ENCODE data around the gene RIC1.

The RIC1 gene

GRCh38 chr9:5735072-5735471 lies 106.2 kb downstream of the RIC1 start:
- DNase-seq (ENCODE audit: extremely low spot score): no peak
- TF ChIP-seq CTBP1 (IDR thresholded peaks at IDR 0.05; ENCODE audit: borderline replicate concordance) (no peak), SP1 (IDR thresholded peaks at IDR 0.05) (no peak), FOXK2 (IDR thresholded peaks at IDR 0.05) (no peak), TARDBP (IDR thresholded peaks at IDR 0.05) (no peak), HDGF (IDR thresholded peaks at IDR 0.05; ENCODE audit: borderline replicate concordance) (no peak), L3MBTL2 (conservative IDR thresholded peaks at IDR 0.05) (no peak), PKNOX1 (IDR thresholded peaks at IDR 0.05) (no peak), LEF1 (IDR thresholded peaks at IDR 0.05; ENCODE audit: borderline replicate concordance) (no peak), NFRKB (IDR thresholded peaks at IDR 0.05) (no peak), ARNT (IDR thresholded peaks at IDR 0.05) (no peak)
- ChIA-PET CTCF (no interaction called here), POLR2A (no interaction called here)

GRCh38 chr9:5736563-5737346 lies 107.8 kb downstream of the RIC1 start:
- CTCF ChIA-PET: no interaction called here
- no peak for TF ChIP-seq LEF1 (IDR thresholded peaks at IDR 0.05; ENCODE audit: borderline replicate concordance)
- TF ChIP-seq L3MBTL2 (conservative IDR thresholded peaks at IDR 0.05): no peak
- no peak for TF ChIP-seq FOXK2 (IDR thresholded peaks at IDR 0.05)
- TF ChIP-seq HDGF (IDR thresholded peaks at IDR 0.05; ENCODE audit: borderline replicate concordance): no peak
- TF ChIP-seq CTBP1 (IDR thresholded peaks at IDR 0.05; ENCODE audit: borderline replicate concordance): no peak
- no peak for TF ChIP-seq PKNOX1 (IDR thresholded peaks at IDR 0.05)
- no peak for TF ChIP-seq ELF4 (IDR thresholded peaks at IDR 0.05)
- TF ChIP-seq ARNT (IDR thresholded peaks at IDR 0.05): no peak
- no peak for TF ChIP-seq TARDBP (IDR thresholded peaks at IDR 0.05)
- POLR2A ChIA-PET: no interaction called here
- DNase-seq (ENCODE audit: extremely low spot score): no peak

GRCh38 chr9:5743109-5743508 lies 114.2 kb downstream of the RIC1 start:
- no peak for DNase-seq (ENCODE audit: extremely low spot score)
- ChIA-PET CTCF (interaction anchor here (0.7 kb wide), 1 partner anchor 344 kb away, joined by 8 read pairs; no protein-coding TSS in a partner anchor), POLR2A (no interaction called here)
- TF ChIP-seq NFRKB (IDR thresholded peaks at IDR 0.05) (no peak), HDGF (IDR thresholded peaks at IDR 0.05; ENCODE audit: borderline replicate concordance) (no peak), ZNF384 (IDR thresholded peaks at IDR 0.05) (no peak), FOXK2 (IDR thresholded peaks at IDR 0.05) (no peak)

DNA sequence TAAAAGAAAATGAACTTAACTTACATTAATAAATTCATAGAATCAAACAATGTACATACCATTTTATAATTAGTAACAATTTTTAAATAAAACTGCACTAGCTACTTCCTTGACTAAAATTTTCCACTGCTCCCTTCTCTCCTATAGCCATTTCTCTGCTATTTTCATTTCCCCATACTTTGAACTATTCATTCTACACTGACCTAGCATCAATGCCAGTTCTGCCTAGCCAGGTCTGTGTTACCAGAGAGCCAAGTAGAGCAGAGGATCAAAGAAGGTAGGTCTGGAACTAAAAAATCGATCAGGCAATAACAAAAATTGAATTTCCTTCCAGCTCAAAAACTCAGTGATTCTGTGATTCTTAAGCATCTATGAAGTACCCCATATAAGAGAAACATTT lies 119.5 kb downstream of the RIC1 start:
- ChIA-PET POLR2A (no interaction called here), CTCF (no interaction called here)
- no peak for DNase-seq (ENCODE audit: extremely low spot score)
- TF ChIP-seq ZNF384 (IDR thresholded peaks at IDR 0.05) (no peak), FOXA1 (IDR thresholded peaks at IDR 0.05) (no peak)

- ChIA-PET CTCF (interaction anchor here (0.6 kb wide), 1 partner anchor 344 kb away, joined by 6 read pairs; no protein-coding TSS in a partner anchor), POLR2A (no interaction called here)
- DNase-seq (ENCODE audit: extremely low spot score): no peak
- TF ChIP-seq CTBP1 (IDR thresholded peaks at IDR 0.05; ENCODE audit: borderline replicate concordance) (no peak), BHLHE40 (IDR thresholded peaks at IDR 0.05; ENCODE audit: borderline replicate concordance) (no peak), SP1 (IDR thresholded peaks at IDR 0.05) (no peak), SUZ12 (IDR thresholded peaks at IDR 0.05) (no peak), TARDBP (IDR thresholded peaks at IDR 0.05) (no peak), PKNOX1 (IDR thresholded peaks at IDR 0.05) (no peak), NFRKB (IDR thresholded peaks at IDR 0.05) (no peak), ELF4 (IDR thresholded peaks at IDR 0.05) (no peak), ZNF384 (IDR thresholded peaks at IDR 0.05) (no peak), FOXA1 (IDR thresholded peaks at IDR 0.05) (no peak)
Measured at GRCh38 chr9:5749306-5749705, 120.4 kb downstream of the RIC1 start.

DNA sequence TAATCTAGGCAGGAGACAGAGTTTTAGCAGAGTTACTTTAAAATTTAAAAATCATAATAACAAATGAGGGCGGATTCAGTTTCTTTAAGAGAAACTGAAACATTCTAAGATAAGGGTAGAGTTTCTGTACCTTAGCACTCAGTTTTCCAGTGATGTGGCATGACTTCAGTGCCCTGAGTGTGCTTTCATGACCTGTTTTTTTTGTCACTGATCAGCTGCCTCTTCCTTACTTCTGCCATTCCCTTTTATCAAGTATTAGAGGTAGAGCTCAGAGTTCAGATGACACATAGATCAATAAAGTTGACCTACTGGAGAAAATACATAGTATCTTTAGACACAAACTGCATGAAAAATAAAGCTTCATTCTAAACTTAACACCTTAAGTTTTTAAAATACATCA lies 121.7 kb downstream of the RIC1 start:
- ChIA-PET POLR2A (no interaction called here), CTCF (interaction anchor here (0.6 kb wide), 2 partner anchors 28 to 1190 kb away, joined by 5 to 6 read pairs; no protein-coding TSS in a partner anchor)
- TF ChIP-seq FOXA1 (IDR thresholded peaks at IDR 0.05) (no peak), LEF1 (IDR thresholded peaks at IDR 0.05; ENCODE audit: borderline replicate concordance) (no peak), SP1 (IDR thresholded peaks at IDR 0.05) (no peak), ZNF384 (IDR thresholded peaks at IDR 0.05) (no peak), BHLHE40 (IDR thresholded peaks at IDR 0.05; ENCODE audit: borderline replicate concordance) (no peak), CTBP1 (IDR thresholded peaks at IDR 0.05; ENCODE audit: borderline replicate concordance) (no peak), ELF4 (IDR thresholded peaks at IDR 0.05) (no peak), L3MBTL2 (conservative IDR thresholded peaks at IDR 0.05) (no peak), ARNT (IDR thresholded peaks at IDR 0.05) (no peak), FOXM1 (IDR thresholded peaks at IDR 0.05; ENCODE audit: borderline replicate concordance) (no peak), FOXK2 (IDR thresholded peaks at IDR 0.05) (no peak), SUZ12 (IDR thresholded peaks at IDR 0.05) (no peak), NFRKB (IDR thresholded peaks at IDR 0.05) (no peak), HDGF (IDR thresholded peaks at IDR 0.05; ENCODE audit: borderline replicate concordance) (no peak), PKNOX1 (IDR thresholded peaks at IDR 0.05) (no peak), TARDBP (IDR thresholded peaks at IDR 0.05) (no peak)

More for the DNA sequence above, 121.7 kb downstream of the RIC1 start:
- no peak for DNase-seq (ENCODE audit: extremely low spot score)

All from HEK293T (cell line).